Tibial nerve (tissue), 4 donors: ENCODE results near the gene SH3TC1.

Source experiments
- CTCF ChIP-seq, 5 experiments: fragments of 200-600 bp in 3 of 5; fragments of 450-650 bp in 2 of 5; sonication (generic) in 3 of 5; IDR thresholded peaks; one replicate each; pipeline ENCODE4 v1.5.1; 2016 to 2019; ENCODE audit warnings: antibody characterized with exemption in 5 of 5, mild to moderate bottlenecking in 3 of 5, moderate library complexity in 2 of 5
- EP300 ChIP-seq, 2 donors: sonication (generic); formaldehyde crosslinking; IDR thresholded peaks; one replicate each; pipeline ENCODE4 v1.6.1; 2017; ENCODE audit warnings: antibody characterized with exemption in 2 of 2, mild to moderate bottlenecking in 1 of 2
- POLR2A ChIP-seq, 2 donors: fragments of 450-650 bp; IDR thresholded peaks; one replicate each; pipeline ENCODE4 v1.6.1; 2017; ENCODE audit warnings: antibody characterized with exemption in 2 of 2, mild to moderate bottlenecking in 2 of 2, moderate library complexity in 2 of 2

- TF ChIP-seq CTCF (IDR thresholded peaks at IDR 0.05) (no peak), POLR2A (IDR thresholded peaks at IDR 0.05) (no peak), EP300 (IDR thresholded peaks at IDR 0.05) (no peak)
These were observed 31.8 kb downstream of the SH3TC1 start for GRCh38 chr4:8230891-8231290.
